ENCODE measurements around the gene FAM117A.
"Not testable (repeated sequence)": the region's sequence is repeated elsewhere in the genome, so short reads cannot be mapped to it uniquely, and the experiment has no call there.

Gene FAM117A

DNA sequence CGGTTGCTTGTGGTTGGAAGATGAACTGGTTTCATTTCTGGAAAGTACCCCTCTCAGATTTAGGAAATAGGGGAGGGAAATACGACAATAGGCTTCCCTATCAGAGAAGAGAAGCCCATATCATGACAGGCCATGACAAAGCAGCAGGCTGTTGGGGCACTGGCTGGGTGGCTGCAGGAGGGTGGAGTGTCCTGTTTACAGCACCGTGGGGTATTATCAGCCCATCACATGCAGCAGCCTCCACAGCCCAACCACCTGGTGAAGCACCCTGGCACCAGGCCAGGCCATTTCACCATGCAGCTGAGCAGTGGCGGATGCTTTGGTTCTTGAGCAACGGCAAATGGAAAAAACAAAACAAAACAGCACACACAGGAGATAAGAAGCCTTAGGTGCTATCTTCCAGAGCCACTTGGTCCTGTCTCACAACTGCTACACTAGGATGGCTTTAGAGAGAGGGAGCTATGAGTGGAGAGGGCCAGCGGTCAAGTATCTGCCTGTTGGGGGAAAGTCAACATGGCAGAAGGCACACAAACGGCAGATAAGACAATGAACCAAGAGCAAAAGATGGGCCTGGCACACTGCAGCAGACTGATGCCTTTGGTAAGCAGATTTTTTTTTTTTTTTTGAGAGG lies 24.2 kb downstream of the FAM117A start:
- peak; percentile 95 for DNase-seq

DNA sequence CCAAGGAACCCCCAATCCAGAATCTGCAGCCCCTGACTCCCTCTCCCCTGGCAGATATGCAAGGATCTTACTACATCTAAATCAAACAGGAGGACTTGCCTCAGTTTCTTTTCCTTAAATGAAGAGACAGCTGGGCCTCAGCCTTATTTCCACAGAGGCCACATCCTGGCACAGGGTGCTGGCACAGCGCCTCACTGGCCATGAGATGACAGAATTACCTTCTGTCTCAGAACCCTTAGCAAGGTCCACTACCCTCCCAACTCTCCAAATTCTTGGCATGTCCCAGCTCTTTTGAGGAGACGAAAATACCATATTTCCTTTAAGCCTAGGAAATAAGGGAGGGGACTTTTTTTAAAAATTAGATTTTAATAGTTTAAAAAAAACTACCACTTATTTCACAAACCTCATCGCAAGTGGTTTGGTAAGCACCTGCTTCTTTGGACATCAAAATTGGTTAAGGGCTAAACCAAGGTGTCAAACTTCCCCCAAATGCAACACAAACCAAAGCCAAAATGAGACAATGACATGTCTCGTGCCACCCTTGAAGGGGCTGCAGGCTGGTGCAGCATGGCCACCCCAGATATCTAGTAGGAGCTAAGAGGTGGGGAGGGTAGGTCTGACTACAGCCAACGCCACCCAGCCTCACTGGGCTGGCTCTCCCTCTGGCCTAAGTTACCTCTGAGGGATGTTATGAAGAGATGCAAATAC lies 25.3 kb downstream of the FAM117A start:
- DNase-seq, result no peak

DNA sequence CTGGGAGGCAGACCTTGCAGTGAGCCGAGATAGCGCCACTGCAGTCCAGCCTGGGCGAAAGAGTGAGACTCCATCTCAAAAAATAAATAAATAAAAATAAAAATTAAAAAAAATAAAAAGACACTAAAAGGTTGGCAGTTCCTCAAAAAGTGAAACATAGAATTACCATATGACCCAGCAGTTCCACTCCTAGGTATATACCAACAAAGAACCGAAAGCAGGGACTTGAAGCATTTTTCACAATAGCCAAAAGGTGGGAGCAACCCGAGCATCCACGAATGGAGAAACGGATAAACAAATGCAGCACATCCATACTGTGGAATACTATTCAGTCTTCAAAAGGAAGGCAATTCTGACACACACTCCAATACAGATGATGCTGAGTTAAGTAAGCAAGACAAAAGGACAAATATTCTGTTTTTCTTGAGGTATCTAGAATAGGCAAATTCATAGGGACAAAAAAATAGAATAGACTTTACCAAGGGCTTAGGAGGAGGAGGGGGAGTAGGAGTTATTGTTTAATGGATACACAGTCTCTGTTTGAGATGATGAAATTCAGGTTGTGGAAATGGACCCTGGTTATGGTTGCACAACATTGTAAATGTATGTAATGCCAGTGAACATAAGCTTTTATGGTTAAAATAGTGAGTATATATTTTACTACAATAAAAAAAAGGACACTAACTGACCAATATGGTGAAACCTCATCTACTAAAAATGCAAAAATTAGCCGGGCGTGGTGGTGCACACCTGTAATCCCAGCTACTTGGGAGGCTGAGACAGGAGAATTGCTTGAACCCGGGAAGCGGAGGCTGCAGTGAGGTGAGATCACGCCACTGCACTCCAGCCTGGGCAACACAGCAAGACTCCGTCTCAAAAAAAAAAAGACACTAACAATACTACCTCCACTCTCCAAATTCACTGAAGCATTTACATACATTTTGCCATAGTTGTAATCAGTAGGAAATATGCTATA lies 29.1 kb downstream of the FAM117A start:
- no peak for DNase-seq

DNA sequence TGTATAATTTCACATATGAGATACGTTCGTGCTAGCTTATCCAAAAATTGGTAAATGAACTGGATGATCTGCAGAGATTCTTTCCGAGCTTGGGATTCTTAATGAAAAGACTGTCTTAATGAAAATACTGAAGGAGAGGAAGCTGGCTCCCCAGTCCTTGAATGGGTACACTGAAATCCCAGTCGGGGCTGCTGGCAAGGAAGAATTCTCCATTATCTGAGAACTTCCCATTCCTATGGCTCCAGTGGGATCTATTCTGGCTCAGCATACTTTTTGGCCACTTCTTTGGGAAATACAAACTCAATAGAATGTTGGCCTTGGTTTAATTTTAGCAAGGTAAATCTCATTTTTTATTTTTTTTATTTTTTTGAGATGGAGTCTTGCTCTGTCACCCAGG lies 32.5 kb downstream of the FAM117A start:
- no peak for DNase-seq

DNA sequence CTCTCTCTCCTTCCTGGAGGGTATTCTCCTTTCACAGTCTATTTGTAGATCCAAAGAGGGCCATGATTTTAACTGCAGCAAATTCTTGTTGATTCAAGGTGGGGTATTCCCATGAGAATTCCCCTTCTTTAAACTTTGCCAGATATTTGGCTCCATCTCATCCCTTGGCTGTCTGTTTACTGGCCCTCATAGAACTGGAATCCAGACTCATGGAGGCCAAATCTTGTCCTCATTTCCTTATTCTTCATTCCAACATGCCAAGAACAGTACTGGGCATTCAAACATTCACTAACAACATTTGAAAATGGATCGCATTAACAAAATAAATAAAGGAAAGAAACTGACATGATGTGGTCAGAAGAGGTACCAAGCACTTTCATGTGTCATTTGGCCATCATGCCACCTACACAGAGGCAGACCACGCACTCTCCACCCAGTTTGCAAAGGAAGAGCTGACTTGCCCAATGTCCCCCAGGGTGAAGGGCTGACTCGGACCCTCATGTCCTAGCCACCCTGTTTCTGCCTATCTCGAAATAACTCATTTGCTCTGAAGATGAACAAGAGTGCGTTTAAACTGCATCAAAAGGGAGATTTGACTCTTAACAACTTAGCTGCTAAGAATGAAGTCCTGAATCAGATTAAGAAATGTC lies 33.0 kb downstream of the FAM117A start:
- no peak for DNase-seq

DNA sequence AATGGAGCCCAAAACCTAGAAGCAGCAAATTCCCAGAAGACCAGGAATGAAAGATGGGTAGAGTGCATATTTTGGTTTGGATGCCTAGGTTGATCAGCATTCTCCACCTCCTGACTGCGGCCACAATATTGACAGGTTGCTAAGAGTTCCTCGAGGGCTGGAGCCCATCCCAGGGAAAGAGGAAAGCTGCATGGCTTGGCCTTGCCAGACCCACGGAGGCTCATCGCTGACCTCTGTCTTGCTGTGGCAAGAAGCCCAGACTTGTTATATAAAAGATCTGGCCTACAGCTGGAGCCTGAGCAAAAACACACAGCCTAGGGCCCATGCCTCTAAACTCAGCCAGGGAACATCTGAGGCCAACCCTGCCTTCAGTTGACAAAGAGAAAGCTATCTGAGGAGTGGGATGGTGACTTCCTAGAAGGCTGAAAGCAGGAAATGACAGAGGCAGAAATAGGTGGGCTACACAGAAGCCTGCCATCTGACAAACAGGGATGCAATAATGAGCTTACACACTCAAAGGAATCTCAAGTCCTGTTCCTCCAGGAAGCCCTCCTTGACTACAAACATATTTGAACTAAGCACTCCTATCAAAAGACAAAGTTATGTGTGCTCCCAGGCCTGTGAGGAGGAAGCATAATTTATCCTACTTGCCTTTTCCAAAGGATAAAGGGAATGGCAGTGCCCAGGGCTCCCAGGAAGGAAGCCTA lies 33.7 kb downstream of the FAM117A start:
- no peak for DNase-seq

DNA sequence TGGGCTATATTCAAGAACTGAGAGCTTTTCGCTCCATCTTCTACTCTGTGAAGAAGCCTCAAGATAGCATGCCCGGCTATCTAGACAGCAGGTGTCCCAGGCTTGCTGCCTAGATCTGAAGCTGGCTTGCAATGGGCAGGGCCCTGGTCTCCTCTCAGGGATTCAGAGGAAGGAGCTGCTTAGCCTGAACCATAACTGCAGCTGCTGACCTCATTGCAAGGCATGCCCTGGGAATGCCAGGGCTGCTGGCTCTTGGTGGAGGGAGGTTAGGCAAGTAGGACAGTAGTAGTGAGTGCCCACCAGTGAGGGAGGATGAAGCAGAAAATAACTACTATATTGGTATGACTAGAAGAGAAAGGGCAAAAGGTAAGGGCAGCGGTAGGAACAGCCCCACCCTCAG lies 34.9 kb downstream of the FAM117A start:
- no peak for DNase-seq

DNA sequence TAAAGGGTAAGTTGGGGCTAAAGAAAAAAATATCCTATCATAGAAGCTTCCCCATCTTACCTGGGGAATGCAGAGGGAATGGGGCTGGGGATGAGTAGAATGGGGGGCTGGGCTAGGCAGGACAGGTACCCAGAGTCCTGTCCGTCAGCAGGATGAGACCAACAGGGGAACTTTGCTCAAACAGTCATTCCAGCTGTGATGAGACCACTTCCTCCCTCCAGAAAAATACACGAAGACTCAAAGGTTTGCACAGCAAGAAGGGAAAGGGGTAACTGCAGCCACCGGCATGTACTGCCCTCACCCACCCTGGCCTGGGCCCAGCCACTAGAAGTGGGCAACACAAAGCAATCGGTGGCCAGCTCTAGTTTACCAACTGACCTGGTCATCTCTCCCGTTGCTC lies 35.5 kb downstream of the FAM117A start:
- DNase-seq, result no peak

DNA sequence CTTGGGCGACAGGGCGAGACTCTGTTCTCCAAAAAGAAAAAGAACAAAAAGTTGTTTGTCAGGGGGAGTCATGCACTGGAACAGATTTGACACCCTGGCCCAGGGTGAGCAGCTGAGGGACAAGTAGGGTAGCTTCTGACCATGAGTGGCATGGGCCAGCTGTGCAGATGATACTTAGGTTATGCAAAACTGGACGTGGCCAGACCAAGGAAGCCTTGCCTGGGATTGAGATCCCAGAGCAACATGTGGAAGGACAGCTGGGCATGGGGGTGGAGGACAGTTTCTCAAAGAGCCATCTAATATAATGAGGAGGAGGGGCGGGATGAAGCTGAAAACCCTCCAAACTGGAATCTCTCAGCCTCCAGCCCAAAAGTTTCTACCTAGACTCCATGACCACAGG lies 36.6 kb downstream of the FAM117A start:
- DNase-seq, result no peak

DNA sequence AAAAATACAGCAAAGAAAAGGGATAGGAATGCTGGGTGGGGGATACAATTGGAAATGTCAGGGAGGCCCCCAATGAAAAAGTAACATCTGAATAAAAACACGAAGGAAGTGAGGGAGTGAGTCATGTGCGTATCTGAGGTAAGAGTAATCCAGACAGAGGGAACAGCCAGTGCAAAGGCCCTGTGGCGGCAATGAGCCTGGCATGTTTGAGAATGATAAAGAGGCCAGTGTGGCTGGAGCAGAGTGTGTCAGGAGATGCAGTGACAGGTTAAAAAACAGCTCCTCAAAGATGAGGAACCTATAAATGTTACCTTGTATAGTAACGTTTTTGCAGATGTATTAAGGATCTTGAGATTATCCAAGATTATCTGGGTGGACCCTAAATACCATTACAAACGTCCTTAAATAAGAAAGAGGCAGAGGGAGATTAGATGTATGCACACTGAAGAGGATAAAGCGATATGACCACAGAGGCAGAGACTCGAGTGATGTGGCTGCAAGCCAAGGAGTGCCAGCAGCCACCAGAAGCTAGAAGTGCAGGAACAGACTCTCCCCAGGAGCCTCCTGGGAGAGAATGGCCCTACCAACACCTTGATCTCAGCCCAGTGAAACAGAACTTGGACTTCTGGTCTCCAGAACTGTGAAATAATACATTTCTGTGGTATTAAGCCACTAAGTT lies 38.3 kb downstream of the FAM117A start:
- DNase-seq, result no peak

DNA sequence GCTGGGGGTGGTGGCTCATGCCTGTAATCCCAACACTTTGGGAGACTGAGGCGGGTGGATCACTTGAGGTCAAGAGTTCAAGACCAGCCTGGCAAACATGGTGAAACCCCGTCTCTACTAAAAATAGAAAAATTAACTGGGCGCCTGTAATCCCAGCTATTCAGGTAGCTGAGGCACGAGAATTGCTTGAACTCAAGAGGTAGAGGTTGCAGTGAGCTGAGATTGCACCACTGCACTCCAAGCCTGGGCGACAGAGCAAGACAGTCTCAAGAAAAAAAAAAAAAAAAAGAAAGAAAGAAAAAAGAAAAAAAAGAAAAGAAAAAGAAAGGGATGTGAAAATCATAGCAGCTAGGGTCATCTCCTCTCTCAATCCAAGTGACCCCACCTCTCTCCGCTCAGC lies 39.4 kb downstream of the FAM117A start:
- not testable (repeated sequence) for DNase-seq

DNA sequence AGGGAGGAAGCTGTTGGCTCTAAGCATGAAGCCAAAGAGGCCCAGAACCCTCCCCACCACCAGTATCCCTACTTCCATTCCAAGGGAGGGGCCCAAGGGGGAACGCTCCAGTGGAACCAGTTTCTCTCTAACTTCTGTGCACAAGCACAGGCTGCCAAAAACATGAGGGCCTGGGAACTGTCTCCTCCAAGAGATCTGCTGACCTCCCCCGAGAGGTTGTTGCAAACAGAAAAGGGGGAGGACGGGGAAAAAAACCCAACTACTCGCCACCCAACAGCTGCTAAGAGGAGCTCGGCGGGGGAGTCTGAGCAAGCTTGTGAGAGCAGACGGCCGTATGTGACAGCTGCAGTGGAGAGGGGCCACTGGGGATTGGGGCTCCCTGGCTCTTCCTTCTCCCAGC lies 40.5 kb downstream of the FAM117A start:
- DNase-seq, result no peak

DNA sequence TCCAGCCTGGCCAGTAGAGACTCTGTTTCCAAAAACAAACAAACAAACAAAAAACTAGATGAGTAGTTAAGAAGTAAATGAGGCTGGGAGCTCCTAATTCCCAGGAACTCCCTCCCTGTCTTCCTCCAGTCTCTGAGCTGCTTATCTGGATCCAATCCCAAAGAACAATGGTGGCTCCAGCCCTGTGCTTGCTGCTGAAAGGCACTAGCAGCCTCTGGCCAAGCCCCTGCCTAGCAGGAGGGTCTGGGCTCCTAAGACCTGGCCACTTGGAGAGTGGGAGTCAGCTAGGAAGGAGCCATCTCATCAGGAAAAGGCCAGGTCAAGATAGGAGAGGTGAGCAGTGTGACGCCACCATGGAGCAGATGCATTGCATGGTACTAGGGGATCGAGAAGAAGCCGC lies 41.9 kb downstream of the FAM117A start:
- DNase-seq, result no peak

DNA sequence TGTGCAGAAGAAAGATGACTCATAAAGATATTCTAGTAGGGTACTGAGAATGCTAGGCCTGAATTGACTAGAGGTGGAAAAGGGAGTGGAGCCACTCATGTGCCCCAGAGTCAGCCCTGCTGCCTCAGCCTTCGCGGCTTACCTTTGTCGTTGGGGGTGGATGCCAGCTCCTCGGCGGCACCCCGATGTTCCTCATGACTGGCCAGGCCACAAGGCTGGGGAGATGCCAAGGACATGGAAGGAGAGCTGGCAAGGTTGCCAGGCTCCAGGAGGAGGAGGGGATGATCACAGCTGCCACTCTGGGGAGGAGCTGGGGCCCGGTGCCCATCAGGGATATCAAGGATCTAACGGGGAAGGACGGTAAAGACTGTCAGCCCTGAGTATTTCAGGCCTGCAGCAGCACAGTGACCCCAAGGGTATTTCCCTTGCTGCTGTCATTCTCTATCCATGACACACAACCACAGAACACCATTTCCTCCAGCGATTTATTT lies 46.5 kb downstream of the FAM117A start:
- no peak for DNase-seq

DNA sequence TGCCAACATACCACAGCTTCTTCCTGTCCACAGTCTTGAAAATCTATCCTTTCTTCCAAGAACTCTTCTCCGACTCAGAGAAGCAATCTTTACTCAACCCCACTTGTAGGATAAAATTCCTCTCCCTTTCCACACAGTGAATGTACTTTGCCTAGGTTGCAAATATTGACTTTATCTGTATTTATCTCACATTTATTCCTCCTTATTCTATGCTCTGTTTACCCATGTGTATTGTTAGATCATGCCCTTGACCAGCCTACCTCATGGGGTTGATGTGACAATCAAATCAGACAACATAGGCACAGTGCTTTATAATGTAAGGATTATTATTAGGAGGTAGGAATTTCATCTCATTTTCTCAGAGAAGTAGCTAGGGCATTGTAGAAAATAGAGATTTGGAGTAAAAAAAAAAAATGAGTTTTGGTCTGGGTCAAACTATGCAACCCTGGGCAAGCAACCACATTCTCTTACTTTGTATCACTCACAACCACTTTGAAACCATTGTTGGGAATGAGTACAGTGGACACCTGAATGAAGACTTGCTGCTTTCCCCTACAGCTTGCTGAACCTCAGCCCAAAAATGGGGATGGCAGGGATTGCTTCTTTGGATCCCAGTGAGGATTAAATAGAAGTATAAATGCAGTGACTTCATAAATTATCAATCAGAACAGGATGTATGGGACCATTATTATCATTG lies 47.1 kb downstream of the FAM117A start:
- no peak for DNase-seq

DNA sequence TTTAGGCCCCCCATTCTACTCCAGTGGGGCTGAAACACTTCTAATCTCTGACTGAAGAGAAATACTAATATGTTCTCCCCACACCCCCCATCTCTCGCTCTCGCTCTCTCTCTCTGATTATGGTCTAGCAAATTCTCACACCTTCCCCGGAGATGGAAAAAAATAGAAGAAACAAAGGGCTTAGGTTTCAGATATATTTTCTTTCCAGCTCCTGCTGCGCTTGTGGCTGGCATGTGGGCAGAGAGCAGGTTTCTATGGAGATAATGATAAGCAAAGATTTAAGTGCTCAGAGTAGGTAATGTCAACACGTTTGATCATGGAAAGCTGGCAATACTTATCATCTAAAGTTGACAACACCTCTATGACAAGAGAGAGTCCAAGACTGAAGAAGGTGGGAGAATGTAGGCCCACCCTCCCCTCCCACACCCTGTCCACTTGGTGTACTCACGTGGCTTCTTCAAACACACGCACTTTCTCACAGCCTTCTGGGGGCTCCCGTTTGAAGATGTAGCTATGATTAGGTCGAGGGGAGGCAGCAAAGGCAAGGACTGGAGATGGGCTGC lies 48.1 kb downstream of the FAM117A start:
- DNase-seq, result peak; percentile 10

DNA sequence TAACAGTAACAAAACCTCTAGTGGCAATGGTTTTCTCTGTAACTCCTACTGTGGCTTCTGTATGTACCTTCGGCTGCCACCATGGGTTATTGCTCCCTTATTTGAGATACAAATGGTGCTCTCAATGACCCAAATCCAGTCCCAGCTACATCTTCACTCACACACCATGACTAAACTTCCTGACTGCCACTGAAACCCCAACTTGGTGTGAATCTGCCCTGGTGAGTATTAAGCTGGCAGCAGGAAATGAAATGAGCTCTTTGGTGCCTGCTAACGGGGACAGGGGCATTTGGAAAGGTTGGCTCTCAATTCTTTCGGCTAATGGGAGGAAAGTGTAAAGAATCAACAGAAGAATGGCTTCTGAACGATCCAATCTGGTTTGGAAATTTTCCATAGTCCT lies 48.7 kb downstream of the FAM117A start:
- DNase-seq, result peak; percentile 20

DNA sequence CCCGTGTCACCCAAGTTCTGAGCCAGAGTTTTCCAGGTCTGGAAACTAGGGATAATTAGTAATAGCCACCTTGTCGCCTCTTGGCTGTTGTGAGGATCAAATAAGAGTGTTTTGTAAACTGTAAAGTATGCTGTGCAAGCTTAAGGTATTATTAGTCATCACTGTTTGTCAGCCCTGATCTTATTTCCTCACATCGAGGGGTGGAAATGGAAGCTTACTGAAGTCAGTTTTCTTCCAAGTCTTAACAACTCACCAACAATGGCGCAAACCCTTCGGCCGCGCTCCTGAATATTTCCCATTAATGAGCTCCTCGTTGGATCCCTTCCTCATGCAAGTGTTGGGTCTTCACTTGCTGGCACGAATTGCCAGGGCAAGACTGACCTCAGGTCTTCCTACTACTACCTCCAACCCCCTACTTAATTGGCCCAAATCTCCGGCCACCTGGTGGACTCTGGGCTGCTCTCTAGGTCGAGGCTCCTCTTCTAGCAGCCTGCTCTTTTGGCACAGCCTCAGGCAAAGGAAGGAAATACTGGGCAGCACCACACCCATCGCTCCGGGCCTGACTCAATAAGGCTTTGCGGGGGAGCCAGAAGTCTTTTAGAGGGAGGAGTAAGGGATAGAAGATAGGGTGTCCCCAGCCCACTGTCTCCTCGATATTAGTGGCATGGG lies 55.3 kb downstream of the FAM117A start:
- no peak for DNase-seq

DNA sequence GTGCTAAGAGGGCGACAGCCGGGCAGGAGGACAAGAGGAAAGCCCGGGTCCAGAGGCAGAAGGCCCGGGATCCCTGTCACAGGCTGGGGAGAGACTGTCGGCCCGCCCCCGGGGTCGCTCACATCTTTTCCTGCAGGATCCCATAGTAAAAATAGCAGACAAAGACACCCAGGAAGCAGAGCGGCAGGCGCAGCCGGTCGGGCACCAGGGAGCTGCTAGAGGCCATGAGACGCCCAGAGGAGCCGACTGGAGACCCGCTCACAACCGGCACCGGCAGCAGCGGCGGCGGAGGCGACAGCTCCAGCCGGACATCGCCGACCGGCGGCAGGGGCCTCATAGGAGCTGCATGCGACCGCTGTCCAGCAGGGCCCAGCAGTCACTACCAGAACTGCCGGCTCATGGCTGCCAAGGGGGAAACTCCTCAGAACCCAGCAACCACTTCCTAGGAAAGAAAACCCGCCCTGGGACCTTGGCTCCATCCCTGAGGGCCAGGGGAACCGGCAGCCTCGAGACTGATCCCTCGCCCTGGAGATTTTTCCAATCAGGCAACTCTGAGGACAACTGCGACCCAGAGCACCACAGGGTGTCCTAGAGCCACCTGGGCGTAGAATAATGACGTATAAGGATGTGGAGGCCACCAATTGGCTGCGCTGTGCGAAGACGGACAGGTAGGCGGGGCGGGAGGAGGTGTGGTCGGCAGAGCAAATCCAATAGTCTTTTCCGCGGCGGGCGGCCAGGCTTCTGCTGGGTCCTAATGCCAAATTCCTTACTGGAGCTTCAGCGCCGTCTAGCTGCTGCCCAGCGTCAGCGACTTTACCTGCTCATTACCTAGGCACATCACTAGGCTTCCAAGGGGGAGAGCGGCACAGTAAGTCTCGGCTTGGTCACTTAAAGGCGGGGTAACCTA lies 56.1 kb downstream of the FAM117A start, which contains the start of gene SLC35B1:
TSS of gene SLC35B1 (minus strand) at position 357 of the 907 bp plus-strand sequence. CDS start at position 226, 131 bp downstream.
- DNase-seq, result peak; percentile 97

All from activated effector memory CD4-positive, alpha-beta T cell treated with Interleukin-2 at 50 U/mL for 16 hours (primary cell).